DMS53 treated with DMSO at 0.1 percent for 48 hours (cell line): ENCODE data around the gene NMNAT3.
"Not testable (repeated sequence)": the region's sequence is repeated elsewhere in the genome, so short reads cannot be mapped to it uniquely, and the experiment has no call there.

Experiments
- DNase-seq: peaks from one replicate; lab custom pipeline; 2025; ENCODE audit not compliant: unreplicated experiment; lab: John Stamatoyannopoulos, UW

NMNAT3 gene

DNA sequence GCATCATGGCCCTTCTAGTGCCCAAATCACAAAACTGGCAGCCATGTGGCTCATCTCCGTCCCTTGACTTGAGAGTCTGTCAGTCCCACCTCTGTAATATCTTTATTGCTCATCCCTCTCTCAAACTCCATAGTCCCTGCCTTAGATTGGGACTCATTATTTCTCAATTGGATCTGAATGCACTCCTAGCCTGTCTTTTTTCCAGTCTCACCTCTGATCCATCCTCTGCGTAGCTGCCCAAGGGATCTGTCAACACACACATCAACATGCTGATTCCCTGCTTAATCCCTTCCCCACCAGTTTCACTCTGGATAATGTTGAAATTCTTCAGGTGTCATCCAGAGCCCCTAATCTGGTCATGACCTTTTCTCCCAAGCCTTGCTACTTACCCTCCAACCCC lies 39.3 kb downstream of the NMNAT3 start:
- no peak for DNase-seq

DNA sequence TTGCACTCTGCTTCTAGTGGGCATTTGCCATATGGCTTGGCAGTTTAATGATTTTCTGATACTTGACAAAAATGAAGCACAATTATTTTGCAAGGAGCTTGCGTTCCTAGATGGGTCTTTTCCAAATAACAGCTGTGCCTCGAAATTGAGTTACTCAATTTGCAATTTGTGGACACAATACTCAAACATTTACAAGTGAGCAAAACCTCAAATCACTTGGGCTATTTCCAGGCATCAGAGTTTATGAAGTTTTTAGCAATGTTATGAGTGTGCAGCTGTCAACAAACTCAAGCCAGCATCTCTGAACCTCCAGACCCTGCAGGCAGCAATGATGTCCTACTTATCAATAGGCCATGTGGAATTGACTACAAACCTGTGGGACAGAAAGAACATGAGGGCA lies 41.3 kb downstream of the NMNAT3 start:
- no peak for DNase-seq

DNA sequence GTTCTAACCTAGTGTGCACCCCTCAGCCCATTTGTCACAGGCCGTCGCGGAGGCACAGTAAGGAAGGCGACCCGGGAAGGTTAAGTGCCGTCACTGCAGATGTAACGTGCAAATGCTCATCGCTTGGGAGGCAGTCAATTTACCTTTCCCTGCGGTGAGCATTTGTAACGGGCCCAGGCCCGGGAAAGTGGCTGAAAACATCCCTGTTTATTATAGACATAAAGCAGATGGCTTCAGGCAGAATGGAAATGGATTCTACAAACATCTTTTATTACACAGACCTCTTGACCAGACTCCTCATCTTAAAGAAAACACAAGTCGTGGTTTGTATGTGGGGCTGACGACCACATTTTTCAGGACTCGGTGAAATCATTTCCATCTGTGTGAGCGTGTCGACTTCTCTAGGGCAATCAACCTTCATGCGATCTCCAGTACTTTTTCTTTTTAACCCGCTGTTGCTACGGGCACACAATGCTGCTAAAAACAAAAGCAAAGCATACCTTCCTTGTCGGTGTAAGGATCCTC lies 43.6 kb downstream of the NMNAT3 start:
- no peak for DNase-seq

DNA sequence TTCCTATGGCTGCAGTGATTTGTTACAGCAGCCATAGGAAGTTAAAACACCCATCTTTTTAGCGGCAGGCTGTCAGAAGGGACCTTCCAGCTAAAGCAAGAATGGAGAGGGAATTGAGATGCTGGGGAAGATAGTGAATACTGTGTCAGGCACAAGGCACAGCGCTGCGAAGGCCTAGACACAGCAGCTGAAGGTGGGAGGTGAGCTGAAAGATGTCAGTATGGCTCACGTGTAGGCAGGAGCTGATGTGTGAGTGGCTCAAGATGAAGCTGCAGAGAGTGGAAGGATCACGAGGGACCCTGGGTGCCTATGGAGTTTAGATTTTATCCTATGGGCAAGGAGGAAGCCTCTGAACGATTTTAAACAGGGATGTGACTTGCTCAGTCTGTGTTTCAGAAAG lies 44.3 kb downstream of the NMNAT3 start:
- no peak for DNase-seq

DNA sequence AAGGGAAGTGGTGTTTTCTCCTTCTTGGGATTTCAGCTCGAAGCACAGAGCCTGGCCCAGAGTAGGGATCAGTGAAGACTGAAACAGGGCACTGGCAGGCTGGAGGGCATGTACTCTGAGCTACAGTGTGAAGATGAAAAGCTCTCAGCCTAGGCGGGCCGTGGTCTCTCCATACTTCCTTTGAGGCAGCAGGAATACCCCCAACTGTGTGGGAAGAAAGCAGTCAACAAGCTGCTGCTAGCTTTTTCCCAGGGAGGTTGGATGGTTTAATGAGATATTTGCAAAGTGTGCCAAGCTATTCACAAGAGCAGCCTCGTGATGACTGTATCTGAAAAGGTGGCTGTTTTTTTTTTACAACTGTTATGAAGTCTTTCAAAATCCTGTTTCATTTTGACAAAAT lies 47.2 kb downstream of the NMNAT3 start:
- no peak for DNase-seq

DNA sequence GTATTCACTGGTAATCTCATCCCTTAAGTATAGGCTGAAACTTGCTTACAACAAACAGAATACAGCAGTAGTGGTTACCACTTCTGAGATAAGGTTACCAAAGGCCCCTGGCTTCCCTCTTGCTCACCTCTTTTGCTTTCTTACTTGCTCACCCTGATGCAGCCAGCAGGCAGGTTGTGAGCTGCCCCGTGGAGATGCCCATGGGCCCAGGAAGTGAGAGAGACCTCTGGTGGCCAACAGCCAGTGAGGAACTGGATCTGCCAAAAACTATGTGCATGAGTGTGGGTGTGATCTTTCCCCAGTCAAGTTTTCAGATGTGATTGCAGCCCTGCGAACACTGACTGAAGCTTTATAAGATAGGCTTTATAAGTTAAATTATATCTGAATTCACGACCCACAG lies 48.7 kb downstream of the NMNAT3 start:
- peak; percentile 2 for DNase-seq

DNA sequence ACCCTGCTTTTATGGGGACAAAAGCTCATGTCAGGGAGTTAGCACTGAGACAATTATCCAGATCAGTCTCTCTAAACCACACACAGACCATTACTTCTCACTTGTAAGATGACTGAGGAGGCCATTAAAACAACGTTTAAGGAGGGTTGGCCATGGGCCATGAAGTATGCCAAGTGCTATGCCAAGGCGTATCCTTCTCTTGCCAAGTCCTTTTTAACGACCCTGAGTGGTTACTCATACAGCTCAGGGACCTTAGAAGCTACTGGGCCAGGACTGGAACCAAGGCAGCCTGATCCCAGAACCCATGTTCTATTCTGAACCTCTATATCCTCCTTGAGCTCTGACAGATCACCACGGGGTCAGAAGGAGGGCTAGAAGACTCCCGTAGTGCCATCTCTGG lies 50.0 kb downstream of the NMNAT3 start:
- DNase-seq = no peak

DNA sequence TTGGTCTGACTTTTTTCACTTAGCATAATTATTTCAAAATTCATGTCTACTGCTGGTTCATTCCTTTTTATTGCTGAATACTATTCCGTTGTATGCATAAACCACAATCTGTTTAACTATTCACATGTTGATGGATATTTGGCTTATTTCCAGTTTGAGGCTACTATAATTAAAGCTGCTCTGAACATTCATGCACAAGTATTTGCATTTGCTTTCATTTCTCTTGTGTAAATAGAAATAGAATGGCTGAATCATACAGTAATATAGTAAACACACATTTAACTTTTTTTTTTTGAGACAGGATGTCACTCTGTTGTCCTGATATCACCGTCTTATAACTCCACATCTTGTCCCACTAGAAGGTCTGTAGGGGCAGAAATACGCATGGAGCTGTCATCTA lies 57.3 kb downstream of the NMNAT3 start:
- peak; percentile 23 for DNase-seq

DNA sequence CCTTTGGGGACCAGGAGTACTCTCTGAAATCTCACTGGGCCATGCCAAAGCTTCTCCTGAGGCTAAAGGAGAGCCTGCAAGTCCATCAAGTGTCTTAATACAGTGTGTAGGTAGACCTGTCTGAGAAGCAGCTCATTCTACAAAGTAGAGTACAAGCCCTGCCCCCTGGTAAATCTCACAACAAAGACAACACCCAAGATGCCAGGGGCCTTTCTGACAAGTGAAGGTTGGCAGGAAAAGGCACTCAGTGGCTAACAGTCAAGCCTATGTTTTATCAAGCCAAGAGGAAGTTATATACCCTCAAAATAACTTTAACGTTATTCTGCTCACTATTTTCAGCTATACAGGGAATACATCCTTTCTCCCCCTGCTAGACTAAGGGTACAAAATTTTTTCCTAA lies 58.3 kb downstream of the NMNAT3 start:
- no peak for DNase-seq

DNA sequence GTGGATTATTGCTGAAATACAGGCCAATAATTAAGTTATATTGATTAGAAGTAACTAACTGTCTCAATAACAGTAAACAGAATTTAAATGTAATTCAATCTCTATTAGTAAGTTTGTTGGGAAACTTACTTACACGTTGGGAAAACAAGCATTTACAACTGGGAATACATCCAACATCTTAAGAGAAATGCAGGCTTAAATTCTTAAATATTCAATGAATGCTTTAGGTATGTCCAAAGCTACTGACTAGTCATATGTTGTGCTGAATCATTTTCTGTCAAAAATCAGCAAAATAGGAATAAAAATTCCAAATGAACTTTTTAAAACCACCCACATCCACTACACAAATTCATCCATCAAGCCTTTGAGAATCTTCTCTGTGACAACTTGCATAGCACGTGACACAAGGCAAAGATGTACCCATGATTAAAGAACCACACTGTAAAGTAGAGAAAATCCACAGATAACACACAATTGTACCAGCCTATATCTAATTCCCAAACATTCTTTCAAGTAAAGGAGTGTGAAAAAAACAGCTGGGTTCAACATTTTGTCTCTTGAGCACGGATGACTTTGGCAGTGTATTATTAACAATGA lies 60.0 kb downstream of the NMNAT3 start:
- no peak for DNase-seq

DNA sequence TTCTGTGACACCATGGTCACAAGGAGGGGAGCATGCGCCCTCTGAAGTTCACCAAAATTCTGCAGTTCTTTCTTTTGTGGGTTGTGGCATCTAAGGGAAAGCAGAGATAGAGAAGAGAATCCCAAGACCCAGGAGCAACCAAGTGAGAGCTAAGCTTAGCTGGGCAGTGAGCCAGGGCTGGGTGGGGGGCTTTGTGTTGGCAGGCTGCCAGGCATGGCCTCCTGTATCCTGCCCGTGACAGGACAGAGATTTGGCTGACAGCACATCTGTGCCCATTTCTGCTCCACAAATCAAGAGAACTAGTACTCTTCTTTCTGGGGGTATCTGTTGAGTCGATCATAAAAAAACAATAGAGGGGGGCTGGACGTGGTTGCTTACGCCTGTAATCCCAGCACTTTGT lies 66.2 kb downstream of the NMNAT3 start:
- DNase-seq = no peak

DNA sequence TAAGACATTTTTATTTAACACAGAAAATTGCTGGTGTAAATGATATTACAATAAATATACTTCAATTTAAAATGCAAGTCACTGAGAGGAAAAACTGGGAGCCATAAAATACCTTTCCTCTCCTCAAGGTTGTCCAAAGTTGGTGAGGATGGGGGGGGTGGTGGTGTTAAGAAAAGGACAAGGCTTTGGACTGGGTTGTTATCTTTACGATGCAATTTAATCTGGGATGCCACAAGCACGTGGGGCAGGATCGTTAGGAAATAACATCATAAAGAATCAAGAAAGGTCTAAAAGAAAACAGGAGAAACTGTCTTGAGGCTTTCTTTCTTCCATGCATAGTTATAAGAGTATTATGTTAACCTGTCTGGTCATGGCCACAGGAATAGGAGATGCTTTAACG lies 66.9 kb downstream of the NMNAT3 start:
- DNase-seq = no peak

DNA sequence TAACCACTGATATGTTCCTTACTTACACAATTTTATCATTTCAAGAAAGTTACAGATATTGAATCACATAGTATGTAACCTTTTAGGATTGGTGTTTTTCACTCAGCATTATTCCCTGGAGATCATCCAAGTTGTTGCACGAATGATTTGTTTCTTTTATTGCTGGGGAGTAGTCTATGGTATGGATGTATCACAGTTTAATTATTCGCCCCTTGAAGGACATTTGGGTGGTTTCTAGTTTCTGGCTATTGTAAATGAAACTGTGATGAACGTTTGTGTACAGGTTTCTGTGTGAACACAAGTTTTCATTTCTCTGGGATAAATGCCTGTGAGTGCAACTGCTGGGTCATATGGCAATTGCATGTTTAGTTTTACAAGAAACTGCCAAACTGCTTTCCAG lies 68.8 kb downstream of the NMNAT3 start:
- no peak for DNase-seq

DNA sequence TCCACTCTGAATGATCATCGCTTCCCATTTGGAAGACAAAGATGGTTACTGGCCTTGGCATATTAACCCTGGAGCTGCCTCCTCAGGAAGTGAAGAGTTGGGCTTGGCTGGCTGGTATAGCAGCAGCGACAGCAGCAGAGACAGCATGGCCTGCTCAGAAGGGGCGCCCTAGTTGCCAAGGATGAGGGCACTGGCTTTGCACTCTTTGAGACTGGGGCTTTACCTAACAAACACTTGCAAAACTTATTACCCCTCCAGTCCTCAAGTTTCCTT lies 69.7 kb downstream of the NMNAT3 start:
- no peak for DNase-seq

DNA sequence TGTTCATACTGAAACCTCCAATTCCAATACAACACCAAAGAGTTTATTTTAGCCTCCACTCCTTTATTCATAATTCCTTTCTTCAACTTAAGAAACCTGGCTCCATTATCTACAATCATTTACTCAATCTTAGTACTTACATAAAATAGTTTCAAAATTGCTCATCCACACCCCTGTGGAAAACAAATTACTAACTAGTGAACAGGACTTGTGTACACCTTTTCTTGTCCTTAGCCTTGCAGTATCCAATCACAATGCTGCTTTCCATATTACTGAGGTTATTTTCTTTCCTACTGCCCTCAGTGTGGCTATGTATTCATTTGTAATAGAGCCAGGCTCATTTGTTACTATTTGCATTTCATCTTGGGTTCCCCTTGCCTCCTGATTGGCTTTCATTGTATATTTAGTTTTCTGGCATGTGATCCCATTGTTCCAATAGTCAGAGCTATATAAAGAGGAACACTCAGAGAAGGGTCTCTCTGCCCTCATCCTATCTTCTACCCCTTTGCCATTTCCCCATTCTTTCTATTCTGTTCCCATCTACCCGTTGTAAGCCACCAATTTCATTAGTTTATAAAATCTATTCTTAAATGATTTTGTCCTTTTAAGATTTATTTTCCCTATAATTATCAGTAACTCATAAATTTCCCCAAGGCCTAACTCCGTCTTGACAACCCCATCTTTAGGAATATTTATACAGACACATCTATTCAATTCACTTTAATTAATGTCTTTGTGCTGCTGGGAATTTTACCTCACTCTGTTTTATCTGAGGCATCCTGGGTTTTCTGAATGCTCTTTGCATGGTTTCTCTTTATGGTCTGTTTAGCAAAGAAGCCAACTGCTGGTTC lies 70.3 kb downstream of the NMNAT3 start:
- no peak for DNase-seq

DNA sequence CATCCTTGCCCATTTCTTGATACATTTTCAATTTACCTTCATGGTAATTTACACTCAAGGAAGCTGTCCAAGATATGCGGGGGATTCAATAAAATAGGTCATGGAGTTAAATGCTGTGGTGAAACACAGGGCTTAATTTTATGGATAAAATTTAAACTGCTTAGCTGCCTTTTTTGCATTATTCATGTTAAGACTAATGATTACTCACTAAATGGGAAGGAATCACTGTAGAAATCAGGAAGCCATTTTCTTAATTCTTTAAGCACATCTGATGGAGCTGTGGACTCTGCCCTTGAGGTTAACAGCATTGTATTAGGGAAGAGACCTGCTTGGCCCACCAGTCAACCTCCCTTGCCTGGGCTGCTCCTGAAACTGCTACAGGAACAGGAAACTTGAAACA lies 75.8 kb downstream of the NMNAT3 start:
- no peak for DNase-seq

DNA sequence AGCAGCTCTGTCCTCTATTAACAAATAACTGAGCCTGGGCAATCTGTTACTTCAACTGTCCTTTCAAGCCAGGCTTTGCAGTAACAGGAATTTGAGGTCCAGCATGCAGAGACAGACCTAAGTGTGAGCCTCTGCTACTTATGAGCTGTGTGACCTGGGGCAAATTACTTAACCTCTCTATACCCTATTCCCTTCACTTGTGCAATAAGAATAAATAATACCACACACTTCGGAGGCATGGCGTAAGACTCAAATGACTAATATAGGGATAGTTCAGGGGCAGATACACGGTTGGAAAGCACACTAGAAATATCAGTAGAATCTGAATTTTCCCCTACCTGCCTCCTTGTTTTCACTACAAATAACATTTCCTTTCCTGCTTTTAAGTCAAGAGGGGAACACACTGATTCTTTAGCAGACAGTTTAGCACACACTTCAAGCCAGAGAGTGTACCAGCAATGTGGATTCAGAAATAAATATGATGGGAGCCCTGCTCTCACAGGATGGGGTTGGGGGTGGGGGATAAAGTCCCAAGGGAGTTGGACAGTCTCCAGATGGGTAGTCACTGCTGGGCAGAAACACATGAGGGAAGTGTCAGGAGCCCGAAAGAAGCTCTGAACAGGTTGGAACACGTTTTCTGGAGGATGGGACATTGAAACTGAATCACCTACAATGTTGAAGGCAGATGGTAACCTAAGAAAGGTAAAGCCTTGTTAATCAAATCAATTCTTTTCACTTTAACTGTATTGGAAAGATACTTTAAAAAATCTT lies 76.4 kb downstream of the NMNAT3 start:
- no peak for DNase-seq

DNA sequence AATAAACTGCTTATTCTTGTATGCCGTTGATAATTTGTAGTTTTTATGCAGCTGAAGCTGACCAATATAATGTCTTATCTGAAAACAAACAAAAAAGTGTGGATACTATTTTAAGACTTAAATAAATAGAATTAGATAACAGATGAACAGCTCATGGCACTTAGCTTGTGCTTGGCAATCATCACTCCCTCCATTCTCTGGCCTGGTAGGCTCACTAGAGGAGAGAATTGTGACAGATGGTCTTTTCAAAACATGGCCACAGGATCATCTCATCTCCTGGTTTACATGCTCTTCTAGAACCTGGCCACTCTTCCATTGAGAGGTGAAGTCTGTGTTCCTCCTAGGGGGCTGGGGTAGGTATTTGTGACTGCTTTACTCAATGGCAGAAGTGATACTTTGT lies 79.8 kb downstream of the NMNAT3 start:
- DNase-seq = no peak

DNA sequence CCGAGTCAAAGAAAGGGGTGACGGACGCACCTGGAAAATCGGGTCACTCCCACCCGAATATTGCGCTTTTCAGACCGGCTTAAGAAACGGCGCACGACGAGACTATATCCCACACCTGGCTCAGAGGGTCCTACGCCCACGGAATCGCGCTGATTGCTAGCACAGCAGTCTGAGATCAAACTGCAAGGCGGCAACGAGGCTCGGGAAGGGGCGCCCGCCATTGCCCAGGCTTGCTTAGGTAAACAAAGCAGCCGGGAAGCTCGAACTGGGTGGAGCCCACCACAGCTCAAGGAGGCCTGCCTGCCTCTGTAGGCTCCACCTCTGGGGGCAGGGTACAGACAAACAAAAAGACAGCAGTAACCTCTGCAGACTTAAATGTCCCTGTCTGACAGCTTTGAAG lies 86.6 kb downstream of the NMNAT3 start:
- DNase-seq = not testable (repeated sequence)

DNA sequence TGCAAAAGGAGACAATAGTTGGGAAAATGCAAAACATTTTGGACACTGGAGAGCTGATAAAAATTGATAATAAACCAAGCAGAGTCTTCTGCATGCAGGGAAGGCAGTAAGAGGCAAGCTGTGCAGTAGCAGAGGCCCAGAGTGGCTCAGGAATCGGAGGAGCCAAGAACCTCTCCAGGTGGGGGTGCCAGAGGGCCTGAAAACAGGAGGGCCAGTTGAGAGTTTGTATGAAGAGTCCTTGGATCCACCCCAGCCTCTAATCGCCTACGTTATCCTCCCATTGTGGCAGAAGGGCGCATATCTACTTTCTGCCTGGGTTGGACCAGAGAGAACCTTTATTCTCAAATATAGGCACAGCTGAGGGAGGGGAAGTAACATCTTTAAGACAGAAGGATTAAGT lies 89.3 kb downstream of the NMNAT3 start:
- DNase-seq = no peak

DNA sequence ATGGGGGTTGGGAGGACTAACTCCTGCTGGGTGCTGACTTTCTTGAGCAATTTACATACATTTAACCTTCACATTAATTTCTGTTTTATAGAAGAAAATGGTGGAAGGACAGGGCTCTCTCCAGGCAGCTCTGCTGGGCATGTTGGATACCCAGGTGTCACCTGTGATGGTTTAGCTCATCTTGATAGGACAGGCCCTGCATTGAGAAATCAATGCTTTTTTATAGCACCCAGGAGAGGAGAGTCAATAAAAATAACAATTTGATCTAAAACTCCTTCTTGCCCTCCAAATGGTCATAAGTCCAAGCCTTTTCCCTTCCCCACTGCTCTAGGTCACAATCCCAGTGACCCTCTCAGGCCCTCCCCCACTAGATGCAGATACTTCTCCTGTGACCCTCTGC lies 90.0 kb downstream of the NMNAT3 start:
- DNase-seq = no peak

DNA sequence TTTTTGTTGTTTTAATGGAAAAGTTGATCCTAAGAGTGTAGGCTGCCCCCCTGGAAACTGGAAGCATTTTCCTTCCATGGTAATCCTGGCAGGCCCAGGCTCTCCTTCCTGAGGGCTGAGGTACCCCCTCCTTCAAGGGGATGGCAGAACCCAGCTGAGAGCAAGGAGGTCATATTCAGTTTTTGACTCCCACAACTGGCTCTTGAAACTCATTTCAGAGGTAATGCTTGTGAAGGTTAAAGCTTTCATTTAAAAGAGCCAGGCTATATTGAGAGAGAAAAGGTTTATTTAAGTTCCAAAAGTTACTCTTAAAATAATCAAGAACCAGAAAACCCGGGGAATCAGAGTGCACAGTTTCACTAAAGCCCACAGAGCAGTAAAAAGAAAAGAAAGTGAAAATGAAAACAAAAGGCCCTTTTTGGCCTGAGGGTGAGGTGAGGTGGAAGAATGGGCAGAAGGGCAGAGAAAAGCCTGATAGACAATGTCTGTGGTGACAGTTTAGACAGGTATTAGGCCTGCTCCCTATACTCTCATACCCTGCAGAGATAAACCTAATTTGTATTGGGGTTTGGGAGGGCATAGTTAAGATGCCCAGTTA lies 91.3 kb downstream of the NMNAT3 start:
- no peak for DNase-seq
